Posterior vena cava (tissue), 2 donors: ENCODE measurements around the gene RIT2. TPM values are rescaled to one million over a fixed set of nuclear protein-coding genes. Genes with fewer than 3 reads are reported as not detected.

Experiments used
- DNase-seq: peaks from one replicate; pipeline ENCODE4 v3.0.0-alpha.2; 2020; ENCODE audit warnings: low spot score
- intact Hi-C, 2 donors: fragments of 100-400 bp; cut with DNase I; formaldehyde crosslinking; loops; one replicate each; pipeline versions ENCODE4 v1.14.1 to v1.14.2; 2022 to 2023
- total RNA-seq, 2 donors: library from RNA; stranded (reverse); fragmentation: NEBNext Ultra II Directional; extraction: Animal tissue kit (Norgen Biotek cat#: 25700); gene quantifications; one replicate each; pipeline ENCODE4 v1.2.1, GENCODE V29; 2021
- donor health status: DM: yes; HTN: yes; CAD: no.
- donor health status: DM: yes; HTN: yes; CAD: no.

RIT2 gene
- total RNA-seq, 2 donors from 2014 or later: not detected

GRCh38 chr18:42950732-42951131 is 164.8 kb downstream of the RIT2 start:
- intact Hi-C loops: no loop called here
- no peak for DNase-seq

- intact Hi-C loops: no loop called here
- no peak for DNase-seq
Observed at GRCh38 chr18:42948831-42949230, 166.7 kb downstream of the RIT2 start.

GRCh38 chr18:42941860-42942259 is 173.6 kb downstream of the RIT2 start:
- DNase-seq: no peak
- intact Hi-C loops: no loop called here

DNA sequence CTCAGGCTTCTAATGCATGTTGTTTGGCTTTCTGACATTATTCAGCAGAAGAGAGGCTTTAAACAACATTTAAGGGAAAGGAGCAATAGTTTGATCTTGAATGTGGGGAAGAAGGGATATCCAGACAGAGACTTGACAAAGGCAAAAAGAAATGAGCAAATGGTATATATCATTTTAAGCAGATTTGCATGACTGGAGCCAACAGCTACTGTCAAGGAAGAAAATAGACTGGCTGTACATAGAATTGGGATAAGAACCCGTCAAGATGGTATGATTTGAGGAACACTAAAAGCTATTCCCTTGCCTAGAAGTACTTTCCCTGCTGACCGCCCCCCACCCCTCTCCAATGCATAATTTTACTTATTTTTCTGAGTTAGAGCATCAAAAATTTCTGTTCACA is 174.5 kb downstream of the RIT2 start:
- DNase-seq: no peak
- intact Hi-C loops: no loop called here

DNA sequence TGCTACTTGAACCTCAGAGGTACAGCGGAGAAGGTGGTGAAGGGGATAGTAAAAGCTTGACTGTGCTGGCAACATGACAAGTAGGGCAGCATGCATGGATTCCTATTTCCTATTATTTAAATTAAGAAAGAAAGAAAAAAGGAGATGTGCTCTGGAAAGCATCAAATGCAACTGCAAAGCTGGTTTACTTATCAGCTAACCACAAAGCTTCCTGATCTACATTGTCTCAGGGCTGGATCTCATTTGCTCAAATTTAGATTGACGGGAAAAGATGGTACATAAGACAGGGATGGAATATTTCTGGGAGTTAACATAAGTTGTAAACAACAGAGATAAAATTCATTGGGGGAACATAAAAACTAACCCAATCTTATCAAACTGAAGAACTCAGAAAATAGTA is 178.0 kb downstream of the RIT2 start:
- intact Hi-C loops: no loop called here
- DNase-seq: no peak

GRCh38 chr18:42936289-42936688 is 179.2 kb downstream of the RIT2 start:
- DNase-seq: no peak
- intact Hi-C loops: no loop called here

- DNase-seq: no peak
- intact Hi-C loops: no loop called here
Observed at GRCh38 chr18:42931491-42931890, 184.0 kb downstream of the RIT2 start.

- DNase-seq: no peak
- intact Hi-C loops: no loop called here
Observed at GRCh38 chr18:42929857-42930256, 185.6 kb downstream of the RIT2 start.

GRCh38 chr18:42929181-42929580 is 186.3 kb downstream of the RIT2 start:
- intact Hi-C loops: no loop called here
- no peak for DNase-seq

DNA sequence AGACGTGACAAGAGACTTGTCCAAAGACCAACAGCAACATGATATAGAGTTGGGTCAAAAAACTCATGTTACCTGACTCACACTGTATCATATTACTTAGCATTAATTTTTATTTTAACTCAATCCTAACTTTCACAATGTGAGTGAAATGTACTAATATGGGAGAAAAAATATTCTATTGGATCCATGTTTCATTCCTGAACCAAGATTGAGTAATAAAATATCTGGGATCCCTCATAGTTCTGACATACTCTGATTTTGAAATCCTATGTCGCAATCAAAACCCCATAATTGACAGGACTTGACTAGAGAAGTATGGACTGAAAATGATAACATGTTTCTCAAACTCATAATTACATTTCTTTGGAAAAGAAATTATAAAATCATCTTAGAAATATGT is 190.4 kb downstream of the RIT2 start:
- intact Hi-C loops: no loop called here
- no peak for DNase-seq

GRCh38 chr18:42922363-42922762 is 193.1 kb downstream of the RIT2 start:
- no peak for DNase-seq
- intact Hi-C loops: no loop called here

- intact Hi-C loops: no loop called here
- DNase-seq: no peak
Observed at GRCh38 chr18:42921226-42921737, 194.2 kb downstream of the RIT2 start.

DNA sequence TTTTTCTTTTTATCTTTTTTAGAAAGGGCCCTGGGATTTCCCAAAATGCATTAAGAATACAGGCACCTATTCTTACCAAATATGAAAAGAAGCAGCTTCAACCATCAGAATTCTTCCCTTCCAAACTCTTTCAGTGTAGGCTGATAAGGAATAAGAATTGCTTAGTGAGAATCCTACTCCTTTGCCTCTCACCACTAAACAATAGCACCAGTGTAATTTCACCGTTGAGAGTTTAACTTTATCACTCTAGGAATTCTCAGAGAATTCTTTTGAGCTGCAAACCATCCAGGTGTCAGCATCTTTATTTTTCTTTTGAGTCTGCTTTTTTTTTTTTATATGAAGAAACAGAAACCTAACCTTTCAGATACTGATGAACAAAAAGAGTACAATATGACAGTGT is 194.9 kb downstream of the RIT2 start:
- DNase-seq: no peak
- intact Hi-C loops: no loop called here

- intact Hi-C loops: no loop called here
- no peak for DNase-seq
Observed at GRCh38 chr18:42915299-42915698, 200.2 kb downstream of the RIT2 start.

- DNase-seq: no peak
- intact Hi-C loops: no loop called here
Observed at GRCh38 chr18:42914476-42914875, 201.0 kb downstream of the RIT2 start.

GRCh38 chr18:42909095-42909494 is 206.4 kb downstream of the RIT2 start:
- intact Hi-C loops: no loop called here

DNA sequence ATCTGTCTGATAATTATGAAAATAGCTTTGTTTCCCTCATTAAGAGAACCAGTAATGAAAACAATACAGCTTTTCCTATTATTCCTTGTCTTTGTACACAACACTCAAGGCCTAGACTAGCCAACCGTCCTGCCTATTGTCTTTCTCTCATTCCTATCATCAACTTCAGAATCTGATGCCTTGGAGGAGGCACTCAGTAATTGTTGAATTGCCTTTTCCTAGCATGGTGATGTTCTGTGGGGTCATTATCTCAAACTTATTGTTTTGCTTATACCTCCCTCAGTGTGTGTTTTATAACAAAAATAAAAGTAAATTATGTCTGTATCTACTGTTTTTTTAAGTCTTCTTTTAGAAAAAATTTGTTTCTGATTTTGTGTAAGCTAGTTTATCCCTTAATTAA is 208.7 kb downstream of the RIT2 start:
- intact Hi-C loops: no loop called here
- no peak for DNase-seq

More at GRCh38 chr18:42909095-42909494, 206.4 kb downstream of the RIT2 start:
- no peak for DNase-seq

GRCh38 chr18:42901161-42901560 is 214.3 kb downstream of the RIT2 start:
- no peak for DNase-seq
- intact Hi-C loops: no loop called here

GRCh38 chr18:42893977-42894376 is 221.5 kb downstream of the RIT2 start:
- no peak for DNase-seq
- intact Hi-C loops: no loop called here

DNA sequence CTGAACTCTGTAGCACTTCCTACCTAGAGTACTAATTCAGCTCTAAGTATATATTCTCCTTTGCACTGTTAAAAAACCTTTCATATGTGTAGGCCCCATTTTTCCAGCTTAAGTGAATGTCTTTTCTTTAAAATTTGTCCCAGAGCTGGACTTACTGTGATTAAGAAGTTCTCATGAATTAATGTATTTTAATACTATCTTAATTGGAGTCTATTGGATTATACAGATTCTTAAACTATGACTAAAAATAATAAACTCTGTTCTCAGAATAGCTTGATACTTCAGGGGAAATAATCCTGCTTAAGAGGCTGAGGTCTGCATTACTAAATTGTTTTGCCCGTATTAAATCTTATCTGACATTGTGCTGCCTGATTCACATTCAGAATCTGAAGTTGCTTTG is 223.3 kb downstream of the RIT2 start:
- DNase-seq: no peak
- intact Hi-C loops: no loop called here

GRCh38 chr18:42891705-42892104 is 223.8 kb downstream of the RIT2 start:
- DNase-seq: no peak
- intact Hi-C loops: no loop called here

DNA sequence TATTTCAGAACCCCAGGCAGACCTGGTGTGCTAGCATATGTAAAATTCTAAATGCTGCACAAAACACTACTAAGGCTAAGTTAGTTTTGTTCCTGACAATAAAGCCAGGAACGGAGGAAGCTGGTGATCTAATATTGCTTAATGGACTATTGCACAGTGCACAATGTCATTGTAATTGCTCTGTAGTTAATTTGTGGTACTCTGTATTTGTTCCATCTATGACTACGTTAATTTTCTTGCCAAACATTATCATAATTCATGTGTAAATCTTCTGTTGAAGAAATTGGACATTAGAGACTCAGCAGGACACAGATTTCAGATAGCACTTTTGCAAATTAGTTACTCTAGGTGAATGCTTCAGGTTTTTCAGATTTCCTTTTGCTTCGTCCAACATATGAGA is 232.3 kb downstream of the RIT2 start:
- intact Hi-C loops: no loop called here
- no peak for DNase-seq
